IMR-90 (cell line): Measurements from ENCODE around the gene COG8. TPM values are rescaled to one million over a fixed set of nuclear protein-coding genes. Genes with fewer than 3 reads are reported as not detected.

ENCODE experiments used
- ATAC-seq: fragments of 200-7000 bp; cut with Tn5 transposase; 2 replicates; pipeline ENCODE4 v1.9.1; 2020; ENCODE audit warnings: low read depth, mild to moderate bottlenecking, moderate library complexity
- Bru-seq: library from RNA; stranded (reverse); fragments of 400-500 nt; gene quantifications from one replicate; lab custom pipeline; 2021; lab: Mats Ljungman, UMichigan
- BruChase-seq, 2 experiments: library from RNA; stranded (reverse); fragments of 400-500 nt; gene quantifications; one replicate each; lab custom pipeline; 2021; lab: Mats Ljungman, UMichigan
- BruUV-seq: library from RNA; stranded (reverse); fragments of 400-500 nt; replicated peaks from 2 replicates; lab custom pipeline; 2021; lab: Mats Ljungman, UMichigan
- CTCF ChIA-PET: fragments of 300-600 bp; formaldehyde crosslinking; extraction: SDS; loops from one replicate; lab custom pipeline; 2021; ENCODE audit warnings: antibody characterized with exemption; lab: Yijun Ruan, JAX
- POLR2A ChIA-PET: fragments of 300-600 bp; sonication (Branson Sonifier 250); formaldehyde crosslinking; loops from one replicate; lab custom pipeline; 2022; ENCODE audit warnings: antibody characterized with exemption; ENCODE audit not compliant: unreplicated experiment; lab: Charles Lee
- DNase-seq: peaks from one replicate; pipeline ENCODE4 v3.0.0; 2013
- H2AFZ ChIP-seq: replicated peaks from 2 replicates; pipeline ENCODE3; 2013; ENCODE audit warnings: low read length, mild to moderate bottlenecking; ENCODE audit not compliant: poor library complexity
- H2AK5ac ChIP-seq: 2 replicates; pipeline ENCODE4 v1.6.1; 2013; ENCODE audit warnings: low read depth, low read length, inconsistent platforms
- H2AK9ac ChIP-seq: replicated peaks from 2 replicates; pipeline ENCODE3; 2013; ENCODE audit warnings: mild to moderate bottlenecking, low read depth, low read length, moderate library complexity; ENCODE audit not compliant: poor library complexity
- H2BK120ac ChIP-seq: 2 replicates; pipeline ENCODE4 v1.6.1; 2013; ENCODE audit warnings: low read depth, low read length, inconsistent platforms
- H2BK15ac ChIP-seq: 3 replicates; pipeline ENCODE4 v1.6.1; 2013; ENCODE audit warnings: low read depth, low read length, inconsistent platforms
- H2BK20ac ChIP-seq: 2 replicates; pipeline ENCODE4 v1.6.1; 2013; ENCODE audit warnings: low read depth, mild to moderate bottlenecking, inconsistent platforms, low read length, moderate library complexity
- H2BK5ac ChIP-seq: 2 replicates; pipeline ENCODE4 v1.6.1; 2013; ENCODE audit warnings: mild to moderate bottlenecking, low read depth, low read length, inconsistent platforms; ENCODE audit not compliant: poor library complexity, severe bottlenecking
- H3K14ac ChIP-seq: replicated peaks from 2 replicates; pipeline ENCODE4 v1.6.1; 2013; ENCODE audit warnings: low read depth, low read length, inconsistent platforms
- H3K18ac ChIP-seq: 2 replicates; pipeline ENCODE4 v1.6.1; 2013; ENCODE audit warnings: low read depth, low read length, control low read depth
- H3K23ac ChIP-seq: 2 replicates; pipeline ENCODE4 v1.6.1; 2013; ENCODE audit warnings: low read depth, low read length, inconsistent platforms
- H3K27ac ChIP-seq: 2 replicates; pipeline ENCODE4 v1.5.1; 2013; ENCODE audit warnings: mild to moderate bottlenecking, control low read depth, low read length; ENCODE audit not compliant: insufficient read depth
- H3K27me3 ChIP-seq: 2 replicates; pipeline ENCODE4 v1.6.1; 2013; ENCODE audit warnings: low read length; ENCODE audit not compliant: control insufficient read depth, insufficient read depth
- H3K36me3 ChIP-seq: 2 replicates; pipeline ENCODE4 v1.6.1; 2013; ENCODE audit warnings: low read length, mixed read lengths; ENCODE audit not compliant: control insufficient read depth, insufficient read depth
- H3K4ac ChIP-seq: 2 replicates; pipeline ENCODE4 v1.6.1; 2013; ENCODE audit warnings: low read depth, low read length, inconsistent platforms
- H3K4me1 ChIP-seq: 2 replicates; pipeline ENCODE4 v1.6.1; 2013; ENCODE audit warnings: low read length, mixed read lengths; ENCODE audit not compliant: control insufficient read depth, insufficient read depth
- H3K4me2 ChIP-seq: 2 replicates; pipeline ENCODE4 v1.6.1; 2013; ENCODE audit warnings: low read depth, mild to moderate bottlenecking, control low read depth, low read length, moderate library complexity
- H3K4me3 ChIP-seq: 2 replicates; pipeline ENCODE4 v1.5.1; 2013; ENCODE audit warnings: low read depth, mild to moderate bottlenecking, control low read depth, low read length, moderate library complexity; ENCODE audit not compliant: insufficient read depth
- H3K56ac ChIP-seq: 2 replicates; pipeline ENCODE4 v1.6.1; 2013; ENCODE audit warnings: low read length, inconsistent platforms; ENCODE audit not compliant: insufficient read depth; ENCODE audit errors: extremely low read depth
- H3K79me1 ChIP-seq, 2 experiments: 2 replicates each; pipeline ENCODE4 v1.6.1; 2013; ENCODE audit warnings: low read length in 2 of 2, inconsistent platforms in 1 of 2, low read depth in 1 of 2
- H3K9ac ChIP-seq: 2 replicates; pipeline ENCODE4 v1.6.1; 2013; ENCODE audit warnings: low read depth, low read length, control low read depth
- H3K9me1 ChIP-seq: 2 replicates; pipeline ENCODE4 v1.6.1; 2013; ENCODE audit warnings: low read length, inconsistent platforms; ENCODE audit not compliant: insufficient read depth
- H3K9me3 ChIP-seq: 2 replicates; pipeline ENCODE4 v1.6.1; 2013; ENCODE audit warnings: low read length; ENCODE audit not compliant: control insufficient read depth, insufficient read depth
- H4K20me1 ChIP-seq: 2 replicates; pipeline ENCODE4 v1.6.1; 2013; ENCODE audit warnings: low read length, inconsistent platforms; ENCODE audit not compliant: insufficient read depth
- H4K5ac ChIP-seq: 2 replicates; pipeline ENCODE4 v1.6.1; 2013; ENCODE audit warnings: mild to moderate bottlenecking, low read depth, low read length, control low read depth
- H4K8ac ChIP-seq, 2 experiments: 2 replicates each; pipeline ENCODE4 v1.6.1; 2013; ENCODE audit warnings: low read depth in 2 of 2, low read length in 2 of 2, control low read depth in 1 of 2, inconsistent platforms in 1 of 2
- H4K91ac ChIP-seq: 2 replicates; pipeline ENCODE4 v1.6.1; 2013; ENCODE audit warnings: low read depth, low read length, inconsistent platforms; ENCODE audit not compliant: insufficient read depth
- CEBPB ChIP-seq: IDR thresholded peaks from 2 replicates; pipeline ENCODE4 v1.6.1; 2012; ENCODE audit warnings: low read depth, low read length, improper control_type of control experiment
- CHD1 ChIP-seq: IDR thresholded peaks from 2 replicates; pipeline ENCODE4 v1.6.1; 2012; ENCODE audit warnings: low read depth, low read length, improper control_type of control experiment
- MXI1 ChIP-seq: IDR thresholded peaks from 2 replicates; pipeline ENCODE4 v1.6.1; 2012; ENCODE audit warnings: low read depth, mild to moderate bottlenecking, low read length, moderate library complexity, borderline replicate concordance
- POLR2A ChIP-seq: IDR thresholded peaks from 2 replicates; pipeline ENCODE4 v1.6.1; 2012; ENCODE audit warnings: mild to moderate bottlenecking, low read depth, low read length
- RCOR1 ChIP-seq: IDR thresholded peaks from 2 replicates; pipeline ENCODE4 v1.6.1; 2012; ENCODE audit warnings: mild to moderate bottlenecking, low read length, improper control_type of control experiment; ENCODE audit not compliant: insufficient replicate concordance
- RFX5 ChIP-seq: IDR thresholded peaks from 2 replicates; pipeline ENCODE4 v1.8.0; 2012; ENCODE audit warnings: low read depth, mild to moderate bottlenecking, low read length, moderate library complexity
- WGBS, 2 experiments: methylation state at CpG; one replicate each; pipeline versions ENCODE4 v1.1.5 to v1.1.7; 2013; ENCODE audit warnings: missing lambda C conversion rate in 2 of 2; ENCODE audit not compliant: insufficient read length in 1 of 2; ENCODE audit errors: extremely low coverage in 2 of 2; 5-methylcytosine and 5-hydroxymethylcytosine counted together
- dilution Hi-C: fragments of 300-500 bp; cut with HindIII; formaldehyde crosslinking; loops from one replicate; pipeline ENCODE4 v1.14.3; 2018; ENCODE audit warnings: low sequenced_read_pairs; ENCODE audit not compliant: unreplicated experiment
- in situ Hi-C: fragments of 300-500 bp; cut with MboI; formaldehyde crosslinking; loops from 3 replicates; pipeline ENCODE4 v1.14.3; 2019; ENCODE audit warnings: low sequenced_read_pairs, inconsistent platforms, mixed read lengths
- intact Hi-C: fragments of 100-400 bp; cut with micrococcal nuclease; formaldehyde crosslinking; loops from 2 replicates; pipeline ENCODE4 v1.10.0; 2022
- long read RNA-seq: library from polyadenylated mRNA; unstranded; transcript quantifications from one replicate; pipeline ENCODE4 v2.0.0, GENCODE V29; 2021; ENCODE audit not compliant: unreplicated experiment
- polyA plus RNA-seq, 3 experiments: library from polyadenylated mRNA; depleted of rRNA; stranded (reverse); fragments of >200 nt; gene quantifications; 2 replicates each; pipeline ENCODE4 v1.2.3, GENCODE V29; 2012; ENCODE audit warnings: low replicate concordance in 1 of 3
- total RNA-seq: library from RNA; depleted of rRNA; stranded (reverse); fragments of >200 nt; gene quantifications from 2 replicates; pipeline ENCODE4 v1.2.3, GENCODE V29; 2012; rRNA removed
- TF ChIP-seq, protein P1 (sequence below): conservative IDR thresholded peaks from 2 replicates; pipeline ENCODE4 v1.5.1; 2012; ENCODE audit warnings: mild to moderate bottlenecking, low read depth, low read length, improper control_type of control experiment
- TF ChIP-seq, protein P2 (sequence below): fragments of 150-350 bp; IDR thresholded peaks from 2 replicates; pipeline ENCODE4 v1.6.1; 2017; ENCODE audit warnings: mild to moderate bottlenecking, antibody characterized with exemption, low read length, low read depth

The COG8 gene, protein sequence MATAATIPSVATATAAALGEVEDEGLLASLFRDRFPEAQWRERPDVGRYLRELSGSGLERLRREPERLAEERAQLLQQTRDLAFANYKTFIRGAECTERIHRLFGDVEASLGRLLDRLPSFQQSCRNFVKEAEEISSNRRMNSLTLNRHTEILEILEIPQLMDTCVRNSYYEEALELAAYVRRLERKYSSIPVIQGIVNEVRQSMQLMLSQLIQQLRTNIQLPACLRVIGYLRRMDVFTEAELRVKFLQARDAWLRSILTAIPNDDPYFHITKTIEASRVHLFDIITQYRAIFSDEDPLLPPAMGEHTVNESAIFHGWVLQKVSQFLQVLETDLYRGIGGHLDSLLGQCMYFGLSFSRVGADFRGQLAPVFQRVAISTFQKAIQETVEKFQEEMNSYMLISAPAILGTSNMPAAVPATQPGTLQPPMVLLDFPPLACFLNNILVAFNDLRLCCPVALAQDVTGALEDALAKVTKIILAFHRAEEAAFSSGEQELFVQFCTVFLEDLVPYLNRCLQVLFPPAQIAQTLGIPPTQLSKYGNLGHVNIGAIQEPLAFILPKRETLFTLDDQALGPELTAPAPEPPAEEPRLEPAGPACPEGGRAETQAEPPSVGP
- total RNA-seq, result 19.4 and 26.2 TPM in 2 replicates
- 22.8 and 23.4 TPM in 2 replicates for polyA plus RNA-seq (2012; rRNA removed)
- polyA plus RNA-seq (2012; cell fraction: cytosol; rRNA removed), result 16.0 and 27.1 TPM in 2 replicates
- 19.7 and 25.4 TPM in 2 replicates for polyA plus RNA-seq (2012; cell fraction: nucleus; rRNA removed; ENCODE audit: low replicate concordance)
- Bru-seq, nascent RNA, result percentile 71 among the genes with signal in this experiment
- percentile 94 among the genes with signal in this experiment for BruChase-seq, experiment 1, labeled RNA remaining after a 6-hour chase
- percentile 93 among the genes with signal in this experiment for BruChase-seq, experiment 2, labeled RNA remaining after a 2-hour chase
- long read RNA-seq, full-length matches to known transcripts, result 45 of 64 reads
- long read RNA-seq, partial matches to known transcripts, result 7 of 64 reads
- long read RNA-seq, other reads (novel, unspliced or antisense), result 12 of 64 reads

DNA sequence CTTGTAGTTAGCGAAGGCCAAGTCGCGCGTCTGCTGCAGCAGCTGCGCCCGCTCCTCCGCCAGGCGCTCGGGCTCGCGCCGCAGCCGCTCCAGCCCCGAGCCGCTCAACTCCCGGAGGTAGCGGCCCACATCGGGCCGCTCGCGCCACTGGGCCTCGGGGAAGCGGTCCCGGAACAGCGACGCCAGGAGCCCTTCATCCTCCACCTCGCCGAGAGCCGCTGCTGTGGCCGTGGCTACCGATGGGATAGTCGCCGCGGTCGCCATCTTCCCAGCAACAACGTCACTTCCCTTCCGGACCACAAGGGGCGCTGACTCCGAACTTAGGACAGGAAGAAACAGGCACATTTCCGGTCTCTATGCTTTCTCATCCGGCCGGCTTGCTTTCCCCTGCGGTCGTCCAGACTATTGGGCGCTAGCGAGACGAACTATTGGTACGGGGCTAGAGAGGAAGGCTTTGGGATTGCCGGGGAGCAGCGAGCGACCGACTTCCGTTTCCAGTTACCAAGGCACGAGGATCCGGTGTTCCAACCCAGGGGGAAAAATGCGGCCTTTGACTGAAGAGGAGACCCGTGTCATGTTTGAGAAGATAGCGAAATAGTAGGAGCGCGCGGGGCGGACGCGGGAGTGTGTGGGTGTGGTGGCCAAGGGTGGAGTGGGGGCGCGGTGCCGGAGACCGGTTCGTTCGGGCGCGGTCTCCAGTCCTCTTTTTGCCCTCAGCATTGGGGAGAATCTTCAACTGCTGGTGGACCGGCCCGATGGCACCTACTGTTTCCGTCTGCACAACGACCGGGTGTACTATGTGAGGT is at the start of gene COG8, which contains the start of gene NIP7:
Gene COG8, minus strand, starts transcription at position 276 of the 806 bp plus-strand sequence. Its CDS starts 12 bp downstream, at position 264.
Gene NIP7, plus strand, starts transcription at position 484 of the 806 bp plus-strand sequence. Its CDS starts 58 bp downstream, at position 542.
- dilution Hi-C loops, result no loop called here
- H2AFZ ChIP-seq, result peak within 1 kb of the TSS; percentile 98
- ChIA-PET POLR2A (interaction anchor here (0.6 kb wide), 1 partner anchor 10 kb away, joined by 5 read pairs; no protein-coding TSS in a partner anchor), CTCF (no interaction called here)
- H3K14ac ChIP-seq, result peak within 1 kb of the TSS; percentile 93
- peak within 1 kb of the TSS; percentile 72 for H4K91ac ChIP-seq
- no peaks in the 10 kb centered on the region for H4K20me1 ChIP-seq
- peak within 1 kb of the TSS; percentile 63 for H3K56ac ChIP-seq
- H2BK120ac ChIP-seq, result no peak within 1 kb of the TSS; the same call in 1 of the 2 replicates
- in situ Hi-C loops, result no loop called here
- WGBS, 2 experiments, result 1% methylated on average over 45 of the region's 77 CpGs; no CpG with 5 or more reads in 1 of the 2 experiments
- H3K4me1 ChIP-seq, result peaks cover 4% of the 10 kb centered on the region
- H4K8ac ChIP-seq, result peak within 1 kb of the TSS; percentile 70 to 84
- H3K27ac ChIP-seq, result peak within 1 kb of the TSS; percentile 68
- H4K5ac ChIP-seq, result peak within 1 kb of the TSS; percentile 32
- H3K4me3 ChIP-seq, result peak within 1 kb of the TSS; percentile 69
- H3K79me1 ChIP-seq, result peaks cover 29 to 58% of the 10 kb centered on the region in 2 experiments
- H3K23ac ChIP-seq, result peak within 1 kb of the TSS; percentile 91
- TF ChIP-seq RCOR1, result no peak
- no peak; the same call in 1 of the 2 replicates for TF ChIP-seq CHD1
- TF ChIP-seq POLR2A, result peak; percentile 80
- TF ChIP-seq MXI1, result peak; percentile 82; the same call in 1 of the 2 replicates
- TF ChIP-seq, protein P1, sequence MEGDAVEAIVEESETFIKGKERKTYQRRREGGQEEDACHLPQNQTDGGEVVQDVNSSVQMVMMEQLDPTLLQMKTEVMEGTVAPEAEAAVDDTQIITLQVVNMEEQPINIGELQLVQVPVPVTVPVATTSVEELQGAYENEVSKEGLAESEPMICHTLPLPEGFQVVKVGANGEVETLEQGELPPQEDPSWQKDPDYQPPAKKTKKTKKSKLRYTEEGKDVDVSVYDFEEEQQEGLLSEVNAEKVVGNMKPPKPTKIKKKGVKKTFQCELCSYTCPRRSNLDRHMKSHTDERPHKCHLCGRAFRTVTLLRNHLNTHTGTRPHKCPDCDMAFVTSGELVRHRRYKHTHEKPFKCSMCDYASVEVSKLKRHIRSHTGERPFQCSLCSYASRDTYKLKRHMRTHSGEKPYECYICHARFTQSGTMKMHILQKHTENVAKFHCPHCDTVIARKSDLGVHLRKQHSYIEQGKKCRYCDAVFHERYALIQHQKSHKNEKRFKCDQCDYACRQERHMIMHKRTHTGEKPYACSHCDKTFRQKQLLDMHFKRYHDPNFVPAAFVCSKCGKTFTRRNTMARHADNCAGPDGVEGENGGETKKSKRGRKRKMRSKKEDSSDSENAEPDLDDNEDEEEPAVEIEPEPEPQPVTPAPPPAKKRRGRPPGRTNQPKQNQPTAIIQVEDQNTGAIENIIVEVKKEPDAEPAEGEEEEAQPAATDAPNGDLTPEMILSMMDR, result peak; percentile 87
- no peak for TF ChIP-seq RFX5
- TF ChIP-seq, protein P2, sequence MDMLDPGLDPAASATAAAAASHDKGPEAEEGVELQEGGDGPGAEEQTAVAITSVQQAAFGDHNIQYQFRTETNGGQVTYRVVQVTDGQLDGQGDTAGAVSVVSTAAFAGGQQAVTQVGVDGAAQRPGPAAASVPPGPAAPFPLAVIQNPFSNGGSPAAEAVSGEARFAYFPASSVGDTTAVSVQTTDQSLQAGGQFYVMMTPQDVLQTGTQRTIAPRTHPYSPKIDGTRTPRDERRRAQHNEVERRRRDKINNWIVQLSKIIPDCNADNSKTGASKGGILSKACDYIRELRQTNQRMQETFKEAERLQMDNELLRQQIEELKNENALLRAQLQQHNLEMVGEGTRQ, result peak; percentile 7; the same call in 1 of the 2 replicates
- TF ChIP-seq CEBPB, result no peak
- no peak within 1 kb of the TSS for H2BK20ac ChIP-seq
- ATAC-seq (peak; percentile 97), DNase-seq (peak; percentile 98)
- peak within 1 kb of the TSS; percentile 90 for H3K4ac ChIP-seq
- BruUV-seq, result TSS peak; percentile 55
- H3K18ac ChIP-seq, result no peak within 1 kb of the TSS
- H2BK5ac ChIP-seq, result peak within 1 kb of the TSS; percentile 75
- H3K9me1 ChIP-seq, result no peaks in the 10 kb centered on the region
- no peaks in the 10 kb centered on the region for H3K27me3 ChIP-seq
- peak within 1 kb of the TSS; percentile 83 for H3K9ac ChIP-seq
- H3K9me3 ChIP-seq, result no peaks in the 10 kb centered on the region
- H2AK5ac ChIP-seq, result peak within 1 kb of the TSS; percentile 84
- no peak within 1 kb of the TSS; the same call in 2 of the 3 replicates for H2BK15ac ChIP-seq
- intact Hi-C loops, result loop anchor here (1.0 kb wide), 1 partner anchor 415 kb away; the partner anchor contains the start of gene NOB1
- peaks cover 26% of the 10 kb centered on the region for H3K36me3 ChIP-seq
- peak within 1 kb of the TSS; percentile 97 for H2AK9ac ChIP-seq
- H3K4me2 ChIP-seq, result peak within 1 kb of the TSS; percentile 95
